ENCODE measurements around the gene CNTNAP5.

The CNTNAP5 gene

DNA sequence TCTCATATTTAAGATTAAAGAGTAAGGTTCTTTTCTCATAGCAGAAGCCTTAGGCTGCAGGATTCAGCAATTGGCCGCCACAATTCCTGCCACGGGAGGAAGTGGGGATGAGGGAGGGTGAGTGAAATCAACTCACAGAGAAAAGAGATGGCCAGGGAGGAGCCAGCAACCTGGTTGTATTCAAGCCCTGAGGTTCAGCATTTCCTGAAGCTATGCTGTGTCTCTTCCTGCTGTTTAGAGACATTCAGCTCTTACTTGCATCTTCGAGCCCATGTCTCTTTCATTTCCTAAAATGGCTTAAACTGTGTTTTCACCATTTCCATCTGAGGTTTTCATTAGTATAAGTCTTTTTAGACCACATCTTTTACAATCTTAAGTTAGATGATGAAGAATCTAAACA lies 522.6 kb downstream of the CNTNAP5 start:
- DNase-seq (ENCODE audit: low read depth in 2 of 2): no peak

DNA sequence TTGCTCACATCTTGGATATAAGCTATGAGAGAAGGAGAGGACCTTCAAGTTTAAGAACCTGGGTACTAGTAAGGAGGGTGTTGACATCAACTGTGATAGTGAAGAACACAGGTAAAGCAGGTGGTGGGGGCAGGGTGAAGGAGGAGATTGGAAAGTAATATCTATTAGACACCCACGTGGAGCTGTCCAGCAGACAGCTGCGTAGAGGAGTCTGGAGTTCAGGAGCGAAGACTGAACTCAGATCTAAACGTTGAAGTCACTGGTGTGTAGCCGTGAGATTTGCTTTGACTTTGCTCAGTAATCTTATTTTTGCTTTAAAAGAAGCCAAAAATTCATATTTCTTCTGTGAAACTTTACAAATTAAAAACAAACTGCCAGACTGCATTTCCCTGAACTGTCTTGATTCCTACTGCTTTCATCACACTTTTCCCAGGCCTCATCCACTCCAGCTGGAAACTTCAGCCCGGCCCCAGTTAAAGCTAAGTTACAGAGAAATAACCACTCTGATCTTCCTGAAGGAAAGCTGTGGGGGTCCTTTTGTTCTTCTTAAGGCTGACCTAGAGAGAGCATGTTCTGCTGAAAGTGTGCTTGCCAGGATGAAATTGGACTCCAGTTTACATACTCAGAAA lies 533.3 kb downstream of the CNTNAP5 start:
- no peak for DNase-seq (ENCODE audit: low read depth in 2 of 2)

DNA sequence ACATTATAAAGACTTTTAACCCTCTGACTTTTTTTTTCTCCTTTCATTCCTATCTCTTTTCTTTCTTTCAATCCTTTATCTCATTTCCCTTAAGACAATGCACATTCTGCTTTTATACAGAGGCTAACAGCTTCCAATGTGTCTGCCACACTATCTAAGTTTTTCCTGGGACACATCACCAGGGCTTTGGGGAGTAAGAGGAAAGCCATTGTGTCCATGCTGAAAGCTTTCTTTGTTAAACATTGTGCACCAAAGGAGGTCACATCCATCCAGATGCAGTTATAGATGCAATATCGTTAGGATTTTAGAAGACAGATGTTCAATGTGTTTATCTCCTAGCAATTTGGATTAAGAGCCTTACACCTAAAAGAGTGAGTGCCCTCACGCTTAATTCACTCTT lies 534.1 kb downstream of the CNTNAP5 start:
- DNase-seq (ENCODE audit: low read depth in 2 of 2): no peak

DNA sequence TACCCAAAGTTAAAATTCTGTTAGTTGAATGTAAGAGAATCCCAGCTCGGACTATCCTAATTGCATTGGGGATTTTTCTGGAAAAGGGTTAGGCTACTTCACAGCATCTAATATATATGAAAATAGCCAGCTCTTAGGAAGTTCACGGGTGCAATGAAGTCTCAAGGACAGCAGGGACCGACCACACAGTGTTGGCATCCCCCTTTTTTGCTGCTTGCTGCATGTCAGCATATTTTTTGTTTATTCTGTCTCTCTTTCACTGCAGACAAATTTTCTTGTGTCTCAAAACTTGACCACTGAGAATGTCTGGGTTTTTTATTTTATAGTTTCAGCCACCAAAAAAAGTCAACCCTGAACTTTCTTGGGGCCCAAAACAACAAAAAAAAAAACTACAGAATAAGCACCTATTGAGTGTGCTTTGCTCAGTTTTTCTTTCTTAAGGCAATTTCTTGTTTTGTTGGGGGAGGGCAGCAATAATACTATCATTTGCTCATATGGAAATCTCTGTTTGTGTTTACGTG lies 535.6 kb downstream of the CNTNAP5 start:
- DNase-seq (ENCODE audit: low read depth in 2 of 2): no peak

DNA sequence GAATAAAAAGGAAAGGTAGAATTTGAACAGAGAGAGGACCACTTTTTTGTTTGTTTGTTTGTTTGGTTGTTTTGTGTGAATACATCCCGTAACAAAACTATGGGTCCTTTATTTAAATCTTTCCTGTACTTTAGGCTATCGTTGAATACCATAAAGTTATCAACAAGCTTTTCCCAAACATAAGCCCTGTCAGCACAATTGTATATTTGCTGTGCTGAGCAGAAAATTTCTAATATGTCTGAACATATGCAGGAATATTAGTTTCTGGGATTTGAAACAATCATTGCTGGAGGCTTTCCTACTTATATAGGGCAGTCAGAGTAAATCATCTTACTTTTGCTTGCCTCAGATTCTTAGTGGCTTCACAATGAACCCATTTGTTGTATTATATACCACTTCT lies 536.4 kb downstream of the CNTNAP5 start:
- DNase-seq (ENCODE audit: low read depth in 2 of 2): no peak

DNA sequence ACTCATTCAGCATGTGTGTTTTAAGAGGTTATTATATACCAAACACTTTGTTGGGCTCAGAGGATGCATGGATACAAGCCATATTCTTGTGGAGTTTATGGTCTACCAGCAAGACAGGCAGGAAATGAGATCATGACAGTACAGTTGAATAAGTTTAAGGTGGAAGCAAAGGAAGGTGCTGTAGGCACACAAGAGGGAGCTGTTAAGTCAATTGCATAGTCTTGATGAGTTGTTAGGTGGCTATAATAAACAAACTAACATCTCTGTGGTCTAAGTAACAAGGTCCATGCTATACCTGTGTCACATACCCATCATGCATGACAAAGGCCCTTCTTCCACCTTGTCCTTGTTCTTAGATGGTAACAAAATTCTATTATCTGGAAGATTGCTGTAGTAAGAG lies 538.3 kb downstream of the CNTNAP5 start:
- DNase-seq (ENCODE audit: low read depth in 2 of 2): no peak

DNA sequence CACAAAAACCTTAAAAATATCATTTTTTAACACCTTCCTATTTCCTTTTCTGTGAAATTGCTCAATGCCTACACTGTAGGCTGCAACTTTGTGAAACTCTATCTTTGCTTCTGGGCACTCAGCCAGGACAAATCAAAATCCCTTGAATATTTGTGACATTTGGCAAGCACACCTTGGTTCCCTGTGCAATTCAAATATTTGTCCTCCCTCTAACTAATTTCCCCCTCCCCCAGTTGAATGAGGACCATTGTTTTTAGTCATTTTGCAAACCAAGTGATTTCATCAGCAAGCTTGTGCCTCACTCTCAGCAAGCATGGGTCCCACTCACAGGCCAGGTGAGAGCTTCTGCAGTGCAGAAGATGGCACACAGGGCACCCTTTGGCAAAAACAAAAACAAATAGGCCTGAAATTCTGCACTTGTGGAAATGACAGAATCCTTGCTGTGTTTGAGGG lies 541.5 kb downstream of the CNTNAP5 start:
- no peak for DNase-seq (ENCODE audit: low read depth in 2 of 2)

DNA sequence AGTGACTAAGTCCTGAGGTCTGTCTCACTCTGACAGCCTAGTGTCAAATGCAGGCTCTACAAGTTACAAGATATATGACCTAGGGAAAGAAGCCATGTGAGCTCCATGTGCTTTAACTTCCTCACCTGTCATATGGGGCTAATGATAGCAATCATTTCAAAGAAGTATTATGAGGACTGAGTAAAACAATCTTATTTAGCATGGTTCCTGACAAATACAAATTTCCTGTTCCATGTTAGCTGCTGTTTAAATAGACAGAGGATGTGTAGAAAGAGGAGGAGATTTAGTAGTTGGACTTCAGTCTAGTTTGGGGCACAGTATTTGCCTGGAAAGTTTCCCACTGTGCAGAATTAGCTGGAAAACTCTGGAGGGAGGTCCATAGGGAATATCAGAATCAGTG lies 545.8 kb downstream of the CNTNAP5 start:
- no peak for DNase-seq (ENCODE audit: low read depth in 2 of 2)

DNA sequence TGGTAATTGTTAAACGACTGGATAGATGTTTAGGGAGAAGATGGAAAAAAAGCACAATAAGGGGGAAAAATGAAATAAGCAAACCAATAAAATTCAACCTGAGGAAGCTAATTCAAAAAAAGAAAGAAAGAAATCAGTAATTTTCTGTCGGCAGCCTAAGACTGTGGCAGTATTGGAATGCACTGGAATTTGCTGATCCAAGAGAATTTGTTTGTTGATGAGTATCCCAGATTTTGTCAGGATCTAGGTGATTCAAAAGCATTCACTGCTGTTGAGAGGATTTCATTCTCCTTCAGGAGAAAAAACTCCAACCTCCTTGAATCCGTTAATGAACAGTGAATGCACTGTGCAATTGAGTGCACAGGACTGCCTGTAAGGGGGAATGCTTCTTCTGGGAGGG lies 546.7 kb downstream of the CNTNAP5 start:
- DNase-seq (ENCODE audit: low read depth in 2 of 2): no peak

DNA sequence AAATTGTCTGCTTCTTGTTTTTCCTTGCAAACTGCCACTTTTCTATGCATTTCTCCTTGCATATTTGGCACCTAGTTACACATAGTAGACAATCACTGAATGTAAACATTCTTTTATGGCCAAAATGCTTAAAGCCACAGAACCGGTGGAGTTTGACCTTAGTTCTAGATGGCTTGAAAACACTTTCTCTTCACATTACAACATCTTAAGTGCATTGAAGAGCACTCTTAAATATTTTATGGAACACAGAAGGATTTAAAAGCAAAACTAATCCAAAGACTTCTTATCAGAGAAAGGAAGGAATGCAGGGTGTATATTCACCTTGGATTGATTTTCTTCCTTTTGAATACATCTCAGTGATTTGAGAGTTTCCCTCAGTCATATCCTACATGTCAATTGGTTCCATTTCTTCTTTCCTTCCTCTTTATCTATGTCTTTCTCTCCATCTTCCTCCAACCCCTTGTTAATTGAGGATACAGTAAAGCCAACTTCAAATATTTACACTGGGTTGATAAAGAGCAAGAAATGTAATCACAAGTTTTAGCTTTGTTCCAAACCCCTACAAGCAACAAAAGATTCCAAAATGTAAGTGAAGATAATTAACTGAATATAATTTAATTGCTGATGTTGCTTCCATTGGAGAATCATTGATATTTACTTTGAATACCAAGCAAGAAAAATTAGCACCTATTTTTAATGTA lies 548.0 kb downstream of the CNTNAP5 start:
- DNase-seq (ENCODE audit: low read depth in 2 of 2): no peak

DNA sequence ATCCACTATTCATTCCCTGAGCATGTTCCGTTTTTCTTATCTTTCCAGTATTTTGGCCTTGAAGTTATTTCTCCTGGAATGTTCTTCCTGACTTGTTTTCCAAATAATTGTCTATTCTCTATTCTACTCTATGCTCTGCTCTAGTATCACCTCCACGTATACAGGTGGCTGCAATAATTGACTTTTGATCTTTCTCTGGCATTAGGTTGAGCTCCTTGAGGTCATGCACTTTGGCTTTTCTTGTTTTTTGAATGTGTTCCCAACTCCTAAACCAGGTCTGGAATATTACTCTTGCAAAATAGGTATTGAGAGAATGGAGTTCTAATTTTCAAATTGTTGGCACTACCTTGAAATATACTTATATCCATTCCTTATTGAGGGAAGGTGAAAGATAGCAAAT lies 550.4 kb downstream of the CNTNAP5 start:
- DNase-seq (ENCODE audit: low read depth in 2 of 2): no peak

DNA sequence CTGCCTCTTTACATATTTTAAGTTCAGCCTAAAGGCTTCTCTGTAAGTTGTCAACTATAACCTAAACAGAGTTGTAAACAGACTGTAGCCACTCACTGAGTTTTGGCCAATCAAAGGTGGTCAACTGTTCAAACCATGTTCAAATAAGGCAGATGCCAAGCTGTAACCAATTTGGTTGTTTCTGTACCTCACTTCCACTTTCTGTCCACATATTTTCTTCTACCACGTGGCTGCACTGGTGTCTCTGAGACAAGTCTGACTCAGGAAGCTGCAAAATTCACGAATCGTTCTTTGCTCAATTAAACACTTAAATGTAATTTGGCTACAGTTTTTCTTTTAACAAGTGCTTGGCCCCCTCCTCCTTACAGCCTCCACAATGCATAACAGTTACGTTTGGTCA lies 555.2 kb downstream of the CNTNAP5 start:
- DNase-seq (ENCODE audit: low read depth in 2 of 2): no peak

DNA sequence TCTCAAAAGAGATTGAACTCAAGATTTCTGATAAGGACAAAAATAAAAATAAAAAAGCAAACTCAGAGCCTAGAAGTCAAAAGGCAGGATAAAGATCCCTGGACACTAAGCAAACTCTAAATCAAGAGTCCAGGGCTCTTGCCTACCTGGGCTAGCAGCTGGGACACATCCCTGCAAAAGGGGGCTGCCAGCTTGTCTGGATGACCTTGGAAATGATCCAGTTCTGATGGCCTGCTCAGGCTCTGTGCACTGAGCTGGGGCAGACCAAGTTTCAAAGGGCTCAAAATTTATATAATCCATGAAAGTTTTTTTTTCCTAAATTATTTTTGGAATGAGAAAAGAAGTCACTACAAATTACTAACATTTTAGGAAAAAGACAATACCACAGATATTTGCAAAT lies 557.3 kb downstream of the CNTNAP5 start:
- DNase-seq (ENCODE audit: low read depth in 2 of 2): no peak

DNA sequence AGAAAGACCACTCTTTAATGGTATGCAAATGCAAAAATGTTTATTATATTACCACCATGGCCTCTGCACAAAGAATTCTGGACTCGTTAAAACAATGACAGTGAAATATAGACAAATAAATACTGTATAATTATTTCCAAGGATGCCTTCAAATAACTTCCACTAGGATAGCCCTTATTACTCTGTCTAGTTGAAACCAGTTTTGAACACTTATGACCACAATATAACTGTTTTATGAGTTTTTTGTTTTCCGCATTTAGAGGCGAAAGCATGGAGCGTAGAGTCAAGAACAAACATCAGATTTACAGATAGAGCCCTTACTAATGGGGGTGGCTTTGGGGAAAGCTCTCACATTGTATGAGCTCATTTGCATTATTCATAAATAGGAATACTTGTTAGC lies 559.5 kb downstream of the CNTNAP5 start:
- DNase-seq (ENCODE audit: low read depth in 2 of 2): no peak

DNA sequence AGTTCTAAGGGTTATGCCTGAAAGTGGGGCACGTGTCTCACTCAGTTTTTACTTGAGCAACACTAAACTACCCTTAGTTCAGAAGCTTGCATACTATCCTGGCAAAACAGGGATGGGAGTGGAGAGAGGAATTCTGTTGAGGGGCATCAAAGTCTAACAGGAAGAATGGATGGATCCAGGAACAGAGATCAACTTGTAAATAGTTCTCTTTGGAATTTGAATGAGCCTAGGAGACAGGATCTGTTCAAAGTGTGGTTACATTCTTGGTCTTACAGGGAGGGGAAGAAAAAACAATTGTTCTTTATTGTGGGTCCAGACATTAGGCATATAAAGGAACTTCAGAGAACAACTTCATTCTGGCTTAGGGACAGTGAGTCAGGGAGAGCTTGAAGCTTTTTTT lies 560.2 kb downstream of the CNTNAP5 start:
- no peak for DNase-seq (ENCODE audit: low read depth in 2 of 2)

DNA sequence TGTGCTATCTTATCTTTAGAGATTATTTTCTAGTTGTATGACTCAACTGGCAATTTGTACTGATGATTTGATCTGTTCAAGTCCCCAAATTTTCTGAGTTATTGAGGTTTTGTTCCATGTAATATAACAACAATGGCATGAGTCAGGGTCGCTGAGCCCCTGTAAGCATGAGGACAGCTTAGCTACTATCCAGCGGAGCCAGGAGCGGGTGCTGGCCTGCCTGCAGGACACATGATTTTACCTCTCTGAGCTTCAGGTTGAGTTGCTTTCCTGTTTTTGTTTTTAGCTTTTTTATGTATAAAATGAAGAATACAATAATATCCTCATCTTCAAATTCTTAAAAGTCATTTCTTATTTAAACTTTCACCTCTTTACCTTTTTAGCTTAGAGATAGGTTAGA lies 561.1 kb downstream of the CNTNAP5 start:
- no peak for DNase-seq (ENCODE audit: low read depth in 2 of 2)

DNA sequence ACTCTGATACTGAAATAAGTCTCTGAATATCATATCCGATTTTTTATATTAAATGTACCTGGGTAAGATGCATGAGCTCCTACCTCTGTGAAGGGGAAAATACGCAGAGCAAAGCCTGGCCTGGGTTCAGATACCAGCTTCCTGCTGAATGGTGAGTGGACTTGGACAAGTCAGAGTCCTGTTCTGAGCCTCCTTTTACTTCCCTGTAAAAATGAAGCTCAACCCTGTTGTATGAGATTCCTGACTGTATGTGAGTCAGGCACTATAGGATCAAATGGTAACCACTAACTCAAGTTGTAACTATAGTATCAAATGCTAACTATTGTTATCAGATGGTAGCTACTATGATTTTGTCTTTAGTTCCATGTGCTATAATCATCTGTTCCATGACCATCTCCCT lies 561.7 kb downstream of the CNTNAP5 start:
- DNase-seq (ENCODE audit: low read depth in 2 of 2): no peak

DNA sequence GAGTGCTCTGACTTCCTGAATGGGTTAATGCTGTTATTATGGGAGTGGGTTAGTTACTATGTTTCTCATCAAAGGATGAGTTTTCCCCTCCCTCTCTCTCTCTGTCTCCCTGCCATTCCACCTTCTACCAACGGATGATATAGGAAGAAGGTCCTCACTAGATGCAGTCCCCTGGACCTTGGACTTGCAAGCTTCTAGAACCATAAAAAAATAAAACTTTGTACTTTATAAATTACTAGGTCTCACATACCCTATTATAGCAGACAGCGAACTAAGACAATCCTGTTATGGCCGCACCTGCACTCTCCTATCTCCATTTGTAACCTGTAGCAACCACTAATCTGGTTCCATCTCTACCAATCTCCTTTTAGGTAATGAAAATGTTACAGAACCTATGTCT lies 564.9 kb downstream of the CNTNAP5 start:
- no peak for DNase-seq (ENCODE audit: low read depth in 2 of 2)

DNA sequence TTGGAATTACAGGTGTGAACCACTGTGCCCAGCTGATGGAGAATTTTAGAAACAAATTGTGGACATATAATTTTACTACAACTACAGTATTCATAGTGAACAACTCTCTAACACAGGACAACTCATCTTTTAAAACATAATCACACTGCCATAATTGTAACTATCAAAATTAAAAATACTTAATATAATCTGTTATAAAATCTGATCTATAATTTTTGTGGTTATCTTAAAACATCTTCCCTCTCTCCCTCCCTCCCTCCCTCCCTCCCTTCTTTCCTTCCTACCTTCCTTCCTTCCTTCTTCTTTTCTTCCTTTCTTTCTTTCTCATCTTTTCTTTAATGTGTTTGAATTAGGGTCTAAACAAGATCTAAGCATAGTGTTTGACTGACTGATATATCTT lies 577.7 kb downstream of the CNTNAP5 start:
- no peak for DNase-seq (ENCODE audit: low read depth in 2 of 2)

DNA sequence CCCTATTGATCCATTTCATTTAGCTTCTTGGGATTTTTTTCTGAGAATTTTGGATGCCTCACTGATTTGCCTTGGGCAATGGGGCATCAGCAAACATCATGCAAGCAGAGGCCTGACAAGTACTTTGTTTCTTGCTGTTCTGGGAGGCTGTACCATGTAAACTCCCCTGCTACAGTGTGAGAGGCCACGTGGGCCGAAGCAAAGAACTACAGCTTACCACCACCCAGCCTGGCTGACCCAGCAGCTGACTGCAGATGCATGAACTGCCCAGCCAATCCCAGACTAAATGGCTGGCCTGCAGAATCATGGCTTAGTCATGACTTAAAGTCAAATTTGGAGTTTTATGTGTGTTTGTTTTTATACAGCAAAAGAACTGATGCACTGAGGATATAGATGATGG lies 579.9 kb downstream of the CNTNAP5 start:
- DNase-seq (ENCODE audit: low read depth in 2 of 2): no peak

DNA sequence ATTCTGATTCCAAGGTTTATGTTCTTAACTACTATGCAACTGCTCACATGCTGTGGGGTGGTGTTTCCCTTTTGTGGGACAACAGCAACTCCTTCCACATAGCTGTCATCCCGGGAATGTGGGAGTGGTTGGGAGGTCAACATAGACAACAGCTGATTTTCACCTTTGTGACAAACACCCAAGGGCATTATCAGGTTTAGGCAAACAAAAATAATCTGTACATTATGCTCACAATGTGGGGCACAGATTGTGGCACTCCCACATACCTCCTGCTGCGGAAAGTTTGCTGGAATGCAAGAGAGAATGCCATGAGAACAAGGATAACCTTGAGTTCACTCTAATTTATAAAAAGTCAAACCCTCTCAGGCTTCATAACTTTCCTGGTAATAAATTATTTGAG lies 582.6 kb downstream of the CNTNAP5 start:
- DNase-seq (ENCODE audit: low read depth in 2 of 2): no peak

DNA sequence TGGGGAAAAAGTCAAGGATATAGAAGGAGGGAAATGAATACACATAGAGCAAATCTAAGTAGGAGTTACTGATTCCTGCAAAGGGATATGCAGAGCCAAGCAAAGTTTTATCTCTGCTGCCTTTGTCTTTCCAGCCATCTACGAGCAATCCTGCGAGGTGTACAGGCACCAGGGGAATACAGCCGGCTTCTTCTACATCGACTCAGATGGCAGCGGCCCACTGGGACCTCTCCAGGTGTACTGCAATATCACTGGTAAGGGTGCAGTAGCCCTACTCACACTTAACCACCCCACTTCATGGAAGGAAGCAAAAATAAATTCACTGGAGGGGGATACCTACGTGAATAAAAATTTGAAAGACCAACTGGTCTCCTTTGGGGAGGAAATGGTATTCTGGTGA lies 584.6 kb downstream of the CNTNAP5 start:
- no peak for DNase-seq (ENCODE audit: low read depth in 2 of 2)

DNA sequence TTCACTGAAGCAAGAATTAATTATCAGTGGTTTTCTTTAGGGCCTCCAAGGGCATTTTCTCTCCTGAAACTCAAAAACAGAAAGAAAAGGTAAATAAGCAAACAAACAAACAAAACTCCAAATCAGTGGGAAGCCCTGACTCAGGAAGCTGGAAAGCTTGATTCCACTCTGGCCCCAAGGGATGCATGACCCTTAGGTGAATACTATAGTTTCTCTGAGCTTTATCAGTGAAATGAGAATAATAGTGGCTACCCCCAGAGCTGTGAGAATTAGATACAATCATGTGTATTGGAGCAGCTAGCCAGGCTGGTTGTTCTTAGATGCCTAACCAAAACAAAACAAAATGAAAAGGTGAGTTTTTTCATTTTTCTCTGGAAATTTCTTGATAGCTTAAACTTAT lies 585.1 kb downstream of the CNTNAP5 start:
- no peak for DNase-seq (ENCODE audit: low read depth in 2 of 2)

DNA sequence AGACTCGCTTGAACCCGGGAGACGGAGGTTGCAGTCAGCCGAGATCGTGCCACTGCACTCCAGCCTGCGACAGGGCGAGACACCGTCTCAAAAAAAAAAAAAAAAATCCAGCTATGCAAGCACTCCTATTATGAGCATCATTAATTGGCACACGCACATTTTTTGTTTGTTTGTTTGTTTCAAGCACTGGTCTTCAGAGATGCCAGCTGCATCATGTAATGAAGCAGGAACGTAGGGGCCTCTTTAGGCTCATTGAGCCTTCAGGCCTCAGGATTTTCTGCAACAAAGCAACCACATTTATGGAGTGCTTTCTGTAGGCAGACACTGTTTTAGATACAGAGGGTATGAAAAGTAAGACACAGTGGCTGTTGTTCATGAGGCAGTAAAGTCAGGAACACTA lies 585.8 kb downstream of the CNTNAP5 start:
- DNase-seq (ENCODE audit: low read depth in 2 of 2): no peak
